ENCODE results near the gene CDK18. TPM values are rescaled to one million over a fixed set of nuclear protein-coding genes. Genes with fewer than 3 reads are reported as not detected.

CDK18 gene
- total RNA-seq, 1 donor from 2014 or later, result 3.0 TPM

DNA sequence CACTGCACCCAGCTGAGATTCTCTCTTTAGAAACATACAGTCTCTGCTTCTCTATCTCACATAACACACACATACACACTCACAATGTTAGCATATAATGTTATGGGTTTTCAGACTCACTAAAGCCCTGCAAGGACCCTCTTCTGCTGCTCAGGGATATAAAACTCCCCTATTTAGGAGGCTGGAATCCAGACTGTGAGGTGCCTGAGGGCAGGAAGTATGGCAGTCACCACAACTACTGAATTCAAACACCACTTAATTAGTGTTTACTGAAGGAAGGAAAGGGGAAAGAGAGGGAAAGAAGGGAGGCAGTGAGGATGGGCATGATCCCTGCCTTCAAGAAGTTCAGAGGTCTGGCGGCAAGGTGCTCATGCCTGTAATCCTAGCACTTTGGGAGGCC is 7.8 kb upstream of the CDK18 start:
- no peak for DNase-seq (ENCODE audit: extremely low spot score, unreplicated experiment)
- Mint-ChIP-seq H3K9me3 (ENCODE audit: unreplicated experiment) (no peaks in the 10 kb centered on the region), H3K27me3 (ENCODE audit: unreplicated experiment) (peaks cover 27% of the 10 kb centered on the region), H3K4me3 (ENCODE audit: unreplicated experiment) (no peak overlapping the region), H3K4me1 (ENCODE audit: unreplicated experiment) (peaks cover 18% of the 10 kb centered on the region), H3K36me3 (ENCODE audit: unreplicated experiment) (no peaks in the 10 kb centered on the region), H3K27ac (ENCODE audit: unreplicated experiment) (no peak overlapping the region)
- TF ChIP-seq, protein P1, sequence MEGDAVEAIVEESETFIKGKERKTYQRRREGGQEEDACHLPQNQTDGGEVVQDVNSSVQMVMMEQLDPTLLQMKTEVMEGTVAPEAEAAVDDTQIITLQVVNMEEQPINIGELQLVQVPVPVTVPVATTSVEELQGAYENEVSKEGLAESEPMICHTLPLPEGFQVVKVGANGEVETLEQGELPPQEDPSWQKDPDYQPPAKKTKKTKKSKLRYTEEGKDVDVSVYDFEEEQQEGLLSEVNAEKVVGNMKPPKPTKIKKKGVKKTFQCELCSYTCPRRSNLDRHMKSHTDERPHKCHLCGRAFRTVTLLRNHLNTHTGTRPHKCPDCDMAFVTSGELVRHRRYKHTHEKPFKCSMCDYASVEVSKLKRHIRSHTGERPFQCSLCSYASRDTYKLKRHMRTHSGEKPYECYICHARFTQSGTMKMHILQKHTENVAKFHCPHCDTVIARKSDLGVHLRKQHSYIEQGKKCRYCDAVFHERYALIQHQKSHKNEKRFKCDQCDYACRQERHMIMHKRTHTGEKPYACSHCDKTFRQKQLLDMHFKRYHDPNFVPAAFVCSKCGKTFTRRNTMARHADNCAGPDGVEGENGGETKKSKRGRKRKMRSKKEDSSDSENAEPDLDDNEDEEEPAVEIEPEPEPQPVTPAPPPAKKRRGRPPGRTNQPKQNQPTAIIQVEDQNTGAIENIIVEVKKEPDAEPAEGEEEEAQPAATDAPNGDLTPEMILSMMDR (IDR thresholded peaks at IDR 0.05), result no peak

DNA sequence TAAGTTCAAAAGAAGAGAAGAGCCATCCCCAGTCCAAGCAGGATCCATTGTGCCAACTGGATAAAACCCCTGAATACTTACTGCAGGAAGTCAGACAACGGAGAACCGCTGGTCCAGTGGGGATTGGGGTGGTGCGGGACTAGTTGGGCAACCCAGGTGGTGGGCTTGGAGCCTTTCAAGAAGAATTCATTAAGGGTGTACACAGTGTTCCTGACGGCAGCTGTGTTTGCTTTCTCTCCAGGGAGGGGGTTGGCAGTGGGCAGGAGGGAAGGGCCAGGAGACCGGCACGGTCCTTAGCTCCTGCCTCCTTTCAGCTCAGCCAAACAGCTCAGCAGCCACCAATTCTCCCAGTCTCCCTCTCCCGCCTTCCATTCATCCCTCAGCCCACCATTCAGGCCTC is 7.1 kb upstream of the CDK18 start:
- H3K4me1 Mint-ChIP-seq (ENCODE audit: unreplicated experiment), result peaks cover 16% of the 10 kb centered on the region
- H3K4me3 Mint-ChIP-seq (ENCODE audit: unreplicated experiment), result no peak overlapping the region
- H3K27ac Mint-ChIP-seq (ENCODE audit: unreplicated experiment), result no peak overlapping the region
- no peaks in the 10 kb centered on the region for H3K9me3 Mint-ChIP-seq (ENCODE audit: unreplicated experiment)
- peaks cover 22% of the 10 kb centered on the region for H3K27me3 Mint-ChIP-seq (ENCODE audit: unreplicated experiment)
- H3K36me3 Mint-ChIP-seq (ENCODE audit: unreplicated experiment), result no peaks in the 10 kb centered on the region
- TF ChIP-seq, protein P1 (IDR thresholded peaks at IDR 0.05), result no peak
- no peak for DNase-seq (ENCODE audit: extremely low spot score, unreplicated experiment)

DNA sequence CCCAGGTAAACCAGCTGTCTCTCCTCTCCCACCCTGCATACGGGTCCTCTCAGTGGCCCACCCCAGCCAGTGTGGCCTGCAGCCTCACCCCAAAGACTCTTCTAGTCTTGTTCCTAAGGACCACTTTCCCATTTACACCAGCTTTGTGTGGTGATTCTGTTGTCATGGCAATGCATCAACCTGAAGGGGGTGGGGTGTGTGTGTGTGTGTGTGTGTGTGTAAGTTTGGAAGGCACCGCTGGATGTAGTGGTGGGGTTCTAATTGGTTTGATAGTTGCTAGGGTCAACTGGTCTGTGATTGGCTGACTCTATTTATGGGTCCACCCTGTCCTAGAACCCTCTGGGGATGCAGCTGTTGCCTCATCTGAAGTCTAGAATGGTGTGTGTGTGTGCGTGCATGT is 4.7 kb upstream of the CDK18 start:
- H3K4me1 Mint-ChIP-seq (ENCODE audit: unreplicated experiment), result peaks cover 5% of the 10 kb centered on the region

DNA sequence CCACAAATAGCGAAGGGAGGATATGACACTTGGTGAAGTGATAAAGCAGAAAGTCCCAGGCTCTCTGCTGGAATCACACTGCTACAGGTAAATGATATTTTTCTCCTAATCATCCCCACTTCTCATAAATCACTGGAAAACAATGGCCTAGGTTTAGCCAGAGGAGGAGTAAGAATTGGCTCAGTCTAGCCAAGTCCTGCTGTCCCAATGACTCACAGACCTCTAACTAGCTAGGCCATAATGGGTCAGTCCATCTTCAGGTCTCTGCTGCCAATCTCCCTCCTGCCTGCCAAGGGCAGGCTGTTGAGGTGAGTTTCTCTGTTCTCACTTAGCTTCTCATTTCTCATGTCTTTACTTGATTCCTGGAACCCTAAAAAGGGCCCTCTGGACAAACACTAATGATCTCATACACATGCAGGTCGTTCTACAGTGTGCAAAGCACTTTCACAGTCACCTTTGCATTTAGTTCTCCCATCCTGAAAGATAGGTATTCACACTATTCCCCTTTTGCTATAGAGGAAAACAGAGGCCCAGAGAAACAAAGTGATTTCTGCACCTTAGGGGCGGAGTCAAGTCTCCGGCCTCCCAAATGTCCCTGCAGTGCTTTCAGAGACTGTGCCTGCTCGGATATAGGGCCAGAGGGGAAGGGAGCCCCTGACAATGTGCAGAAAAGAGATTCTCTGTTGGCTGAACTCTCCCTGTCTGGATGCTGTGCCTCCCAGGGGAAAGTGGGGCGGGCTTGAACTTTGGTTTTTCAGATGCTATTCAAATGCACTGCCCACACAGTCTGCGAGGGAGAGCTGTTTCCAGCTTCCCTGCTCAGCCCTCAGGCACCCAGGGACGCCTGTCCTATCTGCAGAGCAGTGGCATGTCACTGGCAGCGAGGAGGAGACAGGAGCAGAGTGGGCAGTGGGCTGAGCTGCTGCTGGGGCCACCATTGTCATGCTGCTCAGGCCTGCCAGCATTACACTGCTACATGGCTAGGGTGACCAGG is 3.9 kb upstream of the CDK18 start:
- no peak overlapping the region for H3K4me3 Mint-ChIP-seq (ENCODE audit: unreplicated experiment)
- peaks cover 31% of the 10 kb centered on the region for H3K27me3 Mint-ChIP-seq (ENCODE audit: unreplicated experiment)
- peaks cover 12% of the 10 kb centered on the region for H3K4me1 Mint-ChIP-seq (ENCODE audit: unreplicated experiment)
- TF ChIP-seq, protein P1 (IDR thresholded peaks at IDR 0.05), result no peak
- H3K36me3 Mint-ChIP-seq (ENCODE audit: unreplicated experiment), result no peaks in the 10 kb centered on the region
- no peak for DNase-seq (ENCODE audit: extremely low spot score, unreplicated experiment)
- H3K9me3 Mint-ChIP-seq (ENCODE audit: unreplicated experiment), result no peaks in the 10 kb centered on the region
- H3K27ac Mint-ChIP-seq (ENCODE audit: unreplicated experiment), result no peak overlapping the region

More for the DNA sequence above, 4.7 kb upstream of the CDK18 start:
- H3K4me3 Mint-ChIP-seq (ENCODE audit: unreplicated experiment), result no peak overlapping the region
- no peak overlapping the region for H3K27ac Mint-ChIP-seq (ENCODE audit: unreplicated experiment)
- no peaks in the 10 kb centered on the region for H3K9me3 Mint-ChIP-seq (ENCODE audit: unreplicated experiment)
- no peak for DNase-seq (ENCODE audit: extremely low spot score, unreplicated experiment)
- H3K36me3 Mint-ChIP-seq (ENCODE audit: unreplicated experiment), result no peaks in the 10 kb centered on the region
- TF ChIP-seq, protein P1 (IDR thresholded peaks at IDR 0.05), result no peak
- H3K27me3 Mint-ChIP-seq (ENCODE audit: unreplicated experiment), result peaks cover 36% of the 10 kb centered on the region

GRCh38 chr1:205502111-205502810 is 2.2 kb upstream of the CDK18 start:
- no peak overlapping the region for H3K4me3 Mint-ChIP-seq (ENCODE audit: unreplicated experiment)
- no peak overlapping the region for H3K27ac Mint-ChIP-seq (ENCODE audit: unreplicated experiment)
- TF ChIP-seq, protein P1 (IDR thresholded peaks at IDR 0.05), result no peak
- peaks cover 17% of the 10 kb centered on the region for H3K4me1 Mint-ChIP-seq (ENCODE audit: unreplicated experiment)
- DNase-seq (ENCODE audit: extremely low spot score, unreplicated experiment), result no peak
- H3K9me3 Mint-ChIP-seq (ENCODE audit: unreplicated experiment), result no peaks in the 10 kb centered on the region
- no peaks in the 10 kb centered on the region for H3K36me3 Mint-ChIP-seq (ENCODE audit: unreplicated experiment)
- peaks cover 21% of the 10 kb centered on the region for H3K27me3 Mint-ChIP-seq (ENCODE audit: unreplicated experiment)

Data from osteocyte (in vitro differentiated cells).